ENCODE data around the gene TAS1R2.
A peak's percentile ranks its signal among the peaks of the same experiment; 100 is the strongest.

The TAS1R2 gene

DNA sequence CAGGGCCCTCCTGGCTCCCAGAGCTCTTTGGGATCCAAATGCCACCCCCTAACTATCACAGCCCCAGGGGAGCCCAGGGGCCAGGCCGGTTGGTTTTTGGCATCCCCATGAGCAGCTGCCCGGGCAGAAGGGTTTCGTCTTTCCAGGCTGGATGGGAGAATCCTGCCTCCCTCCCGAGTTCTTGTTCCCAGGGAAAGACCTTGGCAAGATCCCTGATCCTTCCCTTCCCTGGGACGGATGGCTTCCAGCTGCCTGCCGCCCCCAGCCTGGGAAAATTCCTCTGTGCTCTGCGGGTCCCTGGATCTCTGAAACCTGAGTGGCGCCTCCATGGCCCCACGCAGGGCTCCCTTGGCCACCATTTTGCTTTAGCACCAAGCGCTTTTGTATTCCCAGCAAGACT, 55.6 kb downstream of the TAS1R2 start:
- no peak overlapping the region for H3K4me3 ChIP-seq (ENCODE audit: low read length)
- no peaks in the 10 kb centered on the region for H3K9me3 ChIP-seq (ENCODE audit: insufficient read depth, low read depth, low read length)
- H3K27me3 ChIP-seq (ENCODE audit: insufficient read depth, low read length), result no peaks in the 10 kb centered on the region
- H3K9ac ChIP-seq (ENCODE audit: low read depth, low read length), result no peak overlapping the region
- no peaks in the 10 kb centered on the region for H3K36me3 ChIP-seq (ENCODE audit: insufficient read depth, low read depth, low read length)
- no peaks in the 10 kb centered on the region for H3K4me1 ChIP-seq (ENCODE audit: insufficient read depth, low read length)
- no peak overlapping the region for H3K27ac ChIP-seq (ENCODE audit: low read length)

- Histone ChIP-seq H3K9ac (ENCODE audit: low read depth, low read length) (no peak overlapping the region), H3K27me3 (ENCODE audit: insufficient read depth, low read length) (no peaks in the 10 kb centered on the region), H3K27ac (ENCODE audit: low read length) (no peak overlapping the region), H3K4me1 (ENCODE audit: insufficient read depth, low read length) (no peaks in the 10 kb centered on the region), H3K4me3 (ENCODE audit: low read length) (no peak overlapping the region), H3K9me3 (ENCODE audit: insufficient read depth, low read depth, low read length) (no peaks in the 10 kb centered on the region), H3K36me3 (ENCODE audit: insufficient read depth, low read depth, low read length) (no peaks in the 10 kb centered on the region)
Observed at GRCh38 chr1:18803151-18803791, 56.2 kb downstream of the TAS1R2 start.

DNA sequence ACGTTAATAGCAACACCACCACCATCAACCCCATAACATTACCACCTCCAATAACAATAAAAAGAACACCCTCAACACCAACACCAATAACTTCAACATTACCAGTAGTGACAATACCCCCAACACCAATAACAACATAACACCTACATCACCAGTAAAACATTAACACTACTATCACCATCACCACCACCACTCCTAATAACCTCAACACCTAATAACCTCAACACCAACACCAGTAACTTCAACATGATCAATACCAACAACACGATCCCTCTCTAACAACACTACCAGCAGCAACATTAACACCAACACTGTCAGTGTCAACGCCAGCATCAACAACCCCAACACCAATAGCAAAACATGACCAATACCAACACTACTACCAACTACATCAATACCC, 57.2 kb downstream of the TAS1R2 start:
- no peaks in the 10 kb centered on the region for H3K4me1 ChIP-seq (ENCODE audit: insufficient read depth, low read length)
- no peaks in the 10 kb centered on the region for H3K9me3 ChIP-seq (ENCODE audit: insufficient read depth, low read depth, low read length)
- no peak overlapping the region for H3K9ac ChIP-seq (ENCODE audit: low read depth, low read length)
- H3K4me3 ChIP-seq (ENCODE audit: low read length), result no peak overlapping the region
- H3K27ac ChIP-seq (ENCODE audit: low read length), result no peak overlapping the region
- H3K27me3 ChIP-seq (ENCODE audit: insufficient read depth, low read length), result no peaks in the 10 kb centered on the region
- H3K36me3 ChIP-seq (ENCODE audit: insufficient read depth, low read depth, low read length), result no peaks in the 10 kb centered on the region

DNA sequence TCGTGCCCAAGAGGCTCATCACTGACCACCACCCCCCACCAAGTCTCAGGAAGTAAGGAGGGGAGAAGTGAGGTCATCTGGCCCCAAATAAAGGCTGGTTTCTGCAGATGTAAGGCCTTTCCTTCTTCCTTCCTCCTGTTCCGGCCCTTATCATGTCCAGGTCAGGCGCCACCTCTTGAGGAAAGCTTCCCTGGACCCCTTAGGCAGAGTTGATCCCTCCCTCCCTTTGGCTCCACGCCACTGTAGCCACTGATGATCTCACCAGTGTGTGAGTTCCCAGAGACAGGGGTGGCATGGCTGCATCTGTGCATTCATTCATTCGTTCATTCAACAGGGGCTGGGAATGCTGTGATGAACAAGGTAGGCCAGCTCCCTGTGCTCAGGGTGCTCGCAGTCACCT, 59.2 kb downstream of the TAS1R2 start:
- Histone ChIP-seq H3K36me3 (ENCODE audit: insufficient read depth, low read depth, low read length) (no peaks in the 10 kb centered on the region), H3K4me3 (ENCODE audit: low read length) (no peak overlapping the region), H3K9ac (ENCODE audit: low read depth, low read length) (no peak overlapping the region), H3K9me3 (ENCODE audit: insufficient read depth, low read depth, low read length) (no peaks in the 10 kb centered on the region), H3K4me1 (ENCODE audit: insufficient read depth, low read length) (no peaks in the 10 kb centered on the region), H3K27ac (ENCODE audit: low read length) (no peak overlapping the region), H3K27me3 (ENCODE audit: insufficient read depth, low read length) (no peaks in the 10 kb centered on the region)

DNA sequence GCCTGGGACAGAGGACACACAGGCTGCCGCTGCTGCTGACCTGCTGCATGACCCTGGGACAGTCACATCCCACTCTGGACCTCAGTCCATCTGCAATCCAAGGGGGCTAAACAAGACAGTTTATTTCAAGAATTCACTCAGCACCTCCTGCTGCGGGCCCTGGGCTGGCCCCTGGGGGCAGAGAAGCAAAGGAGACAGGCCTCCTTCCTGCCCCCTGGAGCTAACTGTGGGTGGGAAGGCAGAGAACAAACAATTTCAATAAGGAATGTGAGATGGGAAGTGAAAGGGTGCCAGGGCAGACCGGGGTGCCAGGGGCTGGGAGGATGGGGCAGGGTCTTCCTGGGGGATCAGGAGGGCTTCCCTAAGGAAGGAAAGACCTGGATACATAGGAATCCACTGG, 60.0 kb downstream of the TAS1R2 start:
- no peak overlapping the region for H3K27ac ChIP-seq (ENCODE audit: low read length)
- H3K27me3 ChIP-seq (ENCODE audit: insufficient read depth, low read length), result no peaks in the 10 kb centered on the region
- no peak overlapping the region for H3K4me3 ChIP-seq (ENCODE audit: low read length)
- H3K36me3 ChIP-seq (ENCODE audit: insufficient read depth, low read depth, low read length), result no peaks in the 10 kb centered on the region
- H3K9me3 ChIP-seq (ENCODE audit: insufficient read depth, low read depth, low read length), result no peaks in the 10 kb centered on the region
- peaks cover under 1% of the 10 kb centered on the region; the same call in 1 of the 2 replicates for H3K4me1 ChIP-seq (ENCODE audit: insufficient read depth, low read length)
- no peak overlapping the region for H3K9ac ChIP-seq (ENCODE audit: low read depth, low read length)

DNA sequence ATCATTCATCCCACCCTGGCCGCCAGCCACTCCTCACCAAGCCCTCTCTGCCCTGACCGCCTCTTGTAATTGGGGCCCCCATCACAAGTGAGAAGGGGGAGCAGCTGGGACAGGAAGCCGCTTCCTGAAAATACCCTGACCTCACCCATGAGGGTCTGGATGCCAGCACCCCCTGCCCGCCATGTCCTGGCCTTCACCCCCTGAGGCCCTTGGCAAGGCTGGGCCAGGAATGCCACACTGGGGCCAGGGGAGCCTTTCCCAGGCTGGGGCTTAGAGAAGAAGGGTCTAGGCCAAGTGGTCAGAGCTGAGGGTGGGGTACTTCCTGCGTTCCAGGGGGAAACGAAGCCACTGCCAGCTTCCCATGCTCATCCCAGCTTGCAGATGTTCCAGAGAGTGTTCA, 60.5 kb downstream of the TAS1R2 start:
- Histone ChIP-seq H3K4me3 (ENCODE audit: low read length) (no peak overlapping the region), H3K36me3 (ENCODE audit: insufficient read depth, low read depth, low read length) (no peaks in the 10 kb centered on the region), H3K9me3 (ENCODE audit: insufficient read depth, low read depth, low read length) (no peaks in the 10 kb centered on the region), H3K9ac (ENCODE audit: low read depth, low read length) (no peak overlapping the region), H3K27ac (ENCODE audit: low read length) (no peak overlapping the region), H3K27me3 (ENCODE audit: insufficient read depth, low read length) (no peaks in the 10 kb centered on the region), H3K4me1 (ENCODE audit: insufficient read depth, low read length) (peaks cover 4% of the 10 kb centered on the region; the same call in 1 of the 2 replicates)

DNA sequence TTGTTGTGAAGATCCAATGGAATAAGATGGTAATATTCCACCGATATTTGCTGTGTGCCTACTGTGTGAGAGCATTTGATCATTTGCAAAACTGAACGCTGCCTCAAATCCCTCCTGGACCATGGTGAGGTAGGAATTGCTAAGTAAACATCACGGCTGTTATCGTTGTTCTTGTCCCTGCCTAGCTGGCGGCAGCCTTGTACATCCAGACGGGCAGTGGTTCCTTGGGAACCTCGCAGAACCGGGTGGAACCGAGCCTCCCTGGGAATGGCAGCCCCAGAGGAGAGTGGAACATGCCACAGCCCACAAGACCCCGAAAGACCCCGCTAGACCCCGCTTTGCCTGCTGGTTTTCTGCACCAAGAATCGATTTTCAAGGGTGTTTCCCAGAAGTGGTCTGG, 60.9 kb downstream of the TAS1R2 start:
- H3K9me3 ChIP-seq (ENCODE audit: insufficient read depth, low read depth, low read length), result no peaks in the 10 kb centered on the region
- no peak overlapping the region for H3K27ac ChIP-seq (ENCODE audit: low read length)
- H3K4me1 ChIP-seq (ENCODE audit: insufficient read depth, low read length), result peaks cover 4% of the 10 kb centered on the region; the same call in 1 of the 2 replicates
- H3K27me3 ChIP-seq (ENCODE audit: insufficient read depth, low read length), result no peaks in the 10 kb centered on the region
- no peaks in the 10 kb centered on the region for H3K36me3 ChIP-seq (ENCODE audit: insufficient read depth, low read depth, low read length)
- H3K9ac ChIP-seq (ENCODE audit: low read depth, low read length), result no peak overlapping the region
- no peak overlapping the region for H3K4me3 ChIP-seq (ENCODE audit: low read length)

DNA sequence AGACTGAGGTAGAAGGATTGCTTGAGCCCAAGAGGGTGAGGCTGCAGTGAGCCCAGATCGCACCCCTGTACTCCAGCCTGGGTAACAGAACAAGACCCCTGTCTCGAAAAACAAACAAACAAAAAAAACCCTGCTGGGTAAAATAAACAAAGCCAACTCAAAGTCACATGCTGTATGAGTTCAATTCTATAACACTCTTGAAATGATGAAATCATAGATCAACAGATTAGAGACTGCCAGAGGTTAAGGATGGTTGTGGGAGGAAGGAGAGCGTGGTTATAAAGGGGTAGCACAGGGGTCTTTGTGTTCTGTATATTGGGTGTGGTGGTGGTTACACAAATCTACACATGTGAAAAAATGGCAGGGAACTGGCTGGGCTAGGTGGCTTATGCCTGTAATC, 62.5 kb downstream of the TAS1R2 start:
- Histone ChIP-seq H3K9me3 (ENCODE audit: insufficient read depth, low read depth, low read length) (no peaks in the 10 kb centered on the region), H3K4me1 (ENCODE audit: insufficient read depth, low read length) (peaks cover 4% of the 10 kb centered on the region; the same call in 1 of the 2 replicates), H3K4me3 (ENCODE audit: low read length) (no peak overlapping the region), H3K36me3 (ENCODE audit: insufficient read depth, low read depth, low read length) (no peaks in the 10 kb centered on the region), H3K27me3 (ENCODE audit: insufficient read depth, low read length) (no peaks in the 10 kb centered on the region), H3K27ac (ENCODE audit: low read length) (no peak overlapping the region), H3K9ac (ENCODE audit: low read depth, low read length) (no peak overlapping the region)

DNA sequence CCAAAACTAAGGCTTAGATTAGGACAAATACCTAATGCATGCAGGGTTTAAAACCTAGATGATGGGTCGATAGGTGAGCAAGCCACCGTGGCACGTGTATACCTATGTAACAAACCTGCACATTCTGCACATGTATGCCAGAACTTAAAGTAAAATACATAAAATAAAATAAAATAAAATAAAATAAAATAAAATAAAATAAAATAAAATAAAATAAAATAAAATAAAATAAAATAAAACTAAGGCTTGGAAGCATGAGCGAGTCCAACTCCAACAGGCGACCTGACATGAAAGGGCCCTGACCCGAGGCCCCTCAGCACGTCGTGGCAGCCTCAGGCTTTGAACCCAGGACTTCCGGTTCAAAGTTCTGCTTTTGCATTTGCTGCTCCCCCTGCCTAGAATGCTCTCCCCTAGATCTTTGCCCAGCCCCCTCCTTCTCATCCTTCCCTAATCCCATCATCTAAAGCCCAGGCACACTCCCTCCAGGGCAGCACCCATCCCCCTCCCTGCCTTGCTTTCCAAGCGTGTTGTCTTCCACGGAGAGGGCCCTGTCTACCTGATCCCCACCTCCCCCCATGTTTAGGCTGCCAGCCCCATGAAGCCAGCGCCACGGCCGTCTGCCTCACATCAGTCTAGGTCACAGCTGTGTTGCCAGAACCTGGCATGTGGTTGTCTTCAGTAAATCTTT, 64.3 kb downstream of the TAS1R2 start:
- Histone ChIP-seq H3K9ac (ENCODE audit: low read depth, low read length) (no peak overlapping the region), H3K27ac (ENCODE audit: low read length) (no peak overlapping the region), H3K4me3 (ENCODE audit: low read length) (no peak overlapping the region), H3K4me1 (ENCODE audit: insufficient read depth, low read length) (peaks cover 4% of the 10 kb centered on the region; the same call in 1 of the 2 replicates), H3K9me3 (ENCODE audit: insufficient read depth, low read depth, low read length) (no peaks in the 10 kb centered on the region), H3K36me3 (ENCODE audit: insufficient read depth, low read depth, low read length) (no peaks in the 10 kb centered on the region), H3K27me3 (ENCODE audit: insufficient read depth, low read length) (no peaks in the 10 kb centered on the region)

DNA sequence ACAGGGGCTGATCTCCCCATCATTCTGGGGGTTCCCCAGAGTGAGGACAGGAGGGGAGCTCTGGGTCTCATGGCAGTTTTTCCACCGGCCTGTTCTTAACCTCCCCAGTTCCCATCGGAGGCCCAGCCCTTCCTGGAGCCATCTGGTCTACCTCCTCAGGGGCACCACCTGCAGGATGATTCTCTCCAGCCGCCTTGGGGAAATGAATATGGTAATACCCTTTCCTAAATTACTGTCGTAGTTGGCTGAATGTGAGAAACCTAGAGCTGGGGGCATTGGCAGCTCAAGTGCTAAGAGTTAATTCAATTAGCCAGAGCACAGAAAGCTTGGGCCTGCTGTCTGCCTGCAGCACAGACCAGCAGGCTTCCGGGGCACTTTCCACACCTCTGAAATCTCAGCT, 64.9 kb downstream of the TAS1R2 start:
- no peak overlapping the region for H3K27ac ChIP-seq (ENCODE audit: low read length)
- H3K27me3 ChIP-seq (ENCODE audit: insufficient read depth, low read length), result no peaks in the 10 kb centered on the region
- H3K4me1 ChIP-seq (ENCODE audit: insufficient read depth, low read length), result peaks cover 4% of the 10 kb centered on the region; the same call in 1 of the 2 replicates
- no peak overlapping the region for H3K4me3 ChIP-seq (ENCODE audit: low read length)
- no peaks in the 10 kb centered on the region for H3K9me3 ChIP-seq (ENCODE audit: insufficient read depth, low read depth, low read length)
- no peaks in the 10 kb centered on the region for H3K36me3 ChIP-seq (ENCODE audit: insufficient read depth, low read depth, low read length)
- H3K9ac ChIP-seq (ENCODE audit: low read depth, low read length), result peak overlapping the region; percentile 9; the same call in 1 of the 2 replicates

- Histone ChIP-seq H3K36me3 (ENCODE audit: insufficient read depth, low read depth, low read length) (no peaks in the 10 kb centered on the region), H3K9me3 (ENCODE audit: insufficient read depth, low read depth, low read length) (no peaks in the 10 kb centered on the region), H3K4me3 (ENCODE audit: low read length) (no peak overlapping the region), H3K27me3 (ENCODE audit: insufficient read depth, low read length) (no peaks in the 10 kb centered on the region), H3K9ac (ENCODE audit: low read depth, low read length) (peak overlapping the region; percentile 9; the same call in 1 of the 2 replicates), H3K27ac (ENCODE audit: low read length) (no peak overlapping the region), H3K4me1 (ENCODE audit: insufficient read depth, low read length) (peaks cover 4% of the 10 kb centered on the region; the same call in 1 of the 2 replicates)
Observed at GRCh38 chr1:18794051-18794450, 65.4 kb downstream of the TAS1R2 start.

- Histone ChIP-seq H3K36me3 (ENCODE audit: insufficient read depth, low read depth, low read length) (no peaks in the 10 kb centered on the region), H3K27me3 (ENCODE audit: insufficient read depth, low read length) (no peaks in the 10 kb centered on the region), H3K27ac (ENCODE audit: low read length) (no peak overlapping the region), H3K9me3 (ENCODE audit: insufficient read depth, low read depth, low read length) (no peaks in the 10 kb centered on the region), H3K4me3 (ENCODE audit: low read length) (no peak overlapping the region), H3K9ac (ENCODE audit: low read depth, low read length) (no peak overlapping the region), H3K4me1 (ENCODE audit: insufficient read depth, low read length) (peaks cover 4% of the 10 kb centered on the region; the same call in 1 of the 2 replicates)
Observed at GRCh38 chr1:18793164-18793563, 66.3 kb downstream of the TAS1R2 start.
